B cell (primary cell): Measurements from ENCODE around the gene NPHP4.
A peak's percentile ranks its signal among the peaks of the same experiment; 100 is the strongest.

ENCODE experiments used
- EZH2 ChIP-seq: IDR thresholded peaks from 2 replicates; pipeline ENCODE4 v1.6.1; 2012; ENCODE audit warnings: borderline replicate concordance, low read depth, mild to moderate bottlenecking, moderate library complexity, low read length; ENCODE audit not compliant: insufficient read depth, poor library complexity, severe bottlenecking
- TF ChIP-seq, protein P1 (sequence below): fragments of 200-600 bp; IDR thresholded peaks from one replicate; pipeline ENCODE4 v1.8.0; 2022; ENCODE audit warnings: antibody characterized with exemption, mild to moderate bottlenecking

DNA sequence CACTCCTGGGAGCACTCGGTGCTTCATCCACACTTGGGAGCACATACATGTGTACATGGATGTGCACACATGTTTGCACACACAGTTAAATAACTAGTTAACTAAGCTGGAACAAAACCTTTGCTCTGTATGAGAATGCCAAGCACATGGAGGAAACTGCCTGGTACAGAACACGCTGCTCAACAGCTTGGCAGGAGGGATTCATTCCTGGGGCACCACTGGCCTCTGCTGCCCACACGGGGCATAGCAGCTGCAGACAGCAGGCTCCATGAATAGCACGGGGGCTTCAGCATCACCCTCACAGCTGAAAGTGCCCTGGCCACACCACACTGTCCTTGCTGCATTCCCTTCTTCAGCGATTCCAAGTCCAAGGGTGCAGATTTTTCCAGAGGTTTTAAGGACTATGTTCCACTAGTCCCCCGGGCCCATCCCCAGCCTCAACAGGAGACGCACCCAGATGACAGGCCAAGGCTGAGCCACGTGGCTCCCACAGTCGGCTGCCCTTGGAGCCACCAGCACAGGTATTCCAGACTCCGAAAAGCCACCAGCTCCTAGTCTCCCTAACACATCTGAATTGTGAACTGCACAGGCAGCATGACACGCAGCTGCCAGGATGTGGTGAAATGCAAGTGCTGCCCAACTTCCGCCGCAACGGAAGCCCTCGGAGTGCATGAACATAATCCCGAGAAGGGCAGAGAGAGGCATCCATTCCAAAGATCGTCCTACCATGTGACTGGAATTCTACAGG, 16.9 kb downstream of the NPHP4 start:
- TF ChIP-seq, protein P1, sequence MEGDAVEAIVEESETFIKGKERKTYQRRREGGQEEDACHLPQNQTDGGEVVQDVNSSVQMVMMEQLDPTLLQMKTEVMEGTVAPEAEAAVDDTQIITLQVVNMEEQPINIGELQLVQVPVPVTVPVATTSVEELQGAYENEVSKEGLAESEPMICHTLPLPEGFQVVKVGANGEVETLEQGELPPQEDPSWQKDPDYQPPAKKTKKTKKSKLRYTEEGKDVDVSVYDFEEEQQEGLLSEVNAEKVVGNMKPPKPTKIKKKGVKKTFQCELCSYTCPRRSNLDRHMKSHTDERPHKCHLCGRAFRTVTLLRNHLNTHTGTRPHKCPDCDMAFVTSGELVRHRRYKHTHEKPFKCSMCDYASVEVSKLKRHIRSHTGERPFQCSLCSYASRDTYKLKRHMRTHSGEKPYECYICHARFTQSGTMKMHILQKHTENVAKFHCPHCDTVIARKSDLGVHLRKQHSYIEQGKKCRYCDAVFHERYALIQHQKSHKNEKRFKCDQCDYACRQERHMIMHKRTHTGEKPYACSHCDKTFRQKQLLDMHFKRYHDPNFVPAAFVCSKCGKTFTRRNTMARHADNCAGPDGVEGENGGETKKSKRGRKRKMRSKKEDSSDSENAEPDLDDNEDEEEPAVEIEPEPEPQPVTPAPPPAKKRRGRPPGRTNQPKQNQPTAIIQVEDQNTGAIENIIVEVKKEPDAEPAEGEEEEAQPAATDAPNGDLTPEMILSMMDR, result peak; percentile 76
- TF ChIP-seq EZH2, result no peak
